ENCODE measurements around the gene RYR1. TPM values are rescaled to one million over a fixed set of nuclear protein-coding genes. Genes with fewer than 3 reads are reported as not detected.
"Not testable (repeated sequence)": the region's sequence is repeated elsewhere in the genome, so short reads cannot be mapped to it uniquely, and the experiment has no call there.

RYR1 gene
- total RNA-seq, 2 experiments from 2014 or later, result 0.95 to 1.4 TPM

- POLR2A ChIA-PET, result no interaction called here
- CTCF ChIA-PET, result no interaction called here
Measured at GRCh38 chr19:38500450-38500849, 67.0 kb downstream of the RYR1 start.

DNA sequence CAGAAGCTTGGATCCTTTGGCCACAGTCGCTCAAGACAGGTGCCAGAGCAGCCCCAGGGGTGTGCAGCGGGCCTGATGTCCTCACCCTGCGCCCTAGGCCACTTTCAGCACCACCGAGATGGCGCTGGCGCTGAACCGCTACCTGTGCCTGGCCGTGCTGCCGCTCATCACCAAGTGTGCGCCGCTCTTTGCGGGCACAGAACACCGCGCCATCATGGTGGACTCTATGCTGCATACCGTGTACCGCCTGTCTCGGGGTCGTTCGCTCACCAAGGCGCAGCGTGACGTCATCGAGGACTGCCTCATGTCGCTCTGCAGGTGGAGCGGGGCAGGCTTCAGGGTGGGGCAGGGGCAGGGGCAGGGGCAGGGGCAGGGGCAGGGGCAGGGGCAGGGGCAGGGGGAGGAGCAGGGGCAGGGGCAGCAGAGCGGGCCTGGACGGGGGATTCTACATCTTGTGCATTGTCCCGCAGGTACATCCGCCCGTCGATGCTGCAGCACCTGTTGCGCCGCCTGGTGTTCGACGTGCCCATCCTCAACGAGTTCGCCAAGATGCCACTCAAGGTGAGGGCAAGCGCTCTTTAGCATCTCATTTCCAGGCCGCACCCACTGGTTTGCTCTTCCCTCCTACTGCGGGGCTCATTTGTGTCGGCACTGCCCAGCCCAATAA is 69.1 kb downstream of the RYR1 start:
- ChIA-PET POLR2A (no interaction called here), CTCF (no interaction called here)

DNA sequence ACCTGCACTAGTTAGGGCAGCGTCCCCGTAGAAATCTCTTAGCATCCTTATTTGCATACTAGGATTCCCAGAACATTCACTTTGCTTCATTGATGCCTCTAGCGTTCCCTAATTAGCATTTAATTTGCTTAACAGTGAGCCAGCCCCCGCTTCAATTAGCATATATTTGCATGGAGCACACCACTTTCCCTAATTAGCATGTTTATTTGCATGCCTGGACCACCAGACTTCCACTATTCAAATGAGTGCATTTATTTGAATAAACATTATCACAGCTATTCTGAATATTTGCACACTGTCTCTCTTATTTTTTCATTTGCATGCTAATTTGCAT is 69.6 kb downstream of the RYR1 start:
- CTCF ChIA-PET, result no interaction called here
- POLR2A ChIA-PET, result no interaction called here

DNA sequence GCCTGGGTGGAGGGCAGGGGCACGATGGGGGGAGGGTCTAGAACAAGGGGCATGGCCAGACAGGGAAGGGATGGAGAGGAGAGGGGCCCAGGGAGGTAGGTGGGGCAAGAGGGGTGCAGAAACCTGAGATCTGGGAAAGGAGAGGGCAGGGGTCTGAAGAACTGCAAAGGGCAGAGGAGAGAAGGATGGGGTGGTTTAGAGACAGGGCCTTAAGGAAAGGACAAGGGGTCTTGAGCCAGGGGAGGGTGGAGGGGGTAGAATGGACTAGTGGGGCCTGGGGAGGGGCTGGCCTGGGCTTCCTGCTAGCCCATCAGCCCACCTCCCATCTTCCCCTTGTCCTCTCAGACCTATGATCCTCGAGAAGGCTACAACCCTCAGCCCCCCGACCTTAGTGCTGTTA is 72.5 kb downstream of the RYR1 start:
- ChIA-PET CTCF (no interaction called here), POLR2A (no interaction called here)

DNA sequence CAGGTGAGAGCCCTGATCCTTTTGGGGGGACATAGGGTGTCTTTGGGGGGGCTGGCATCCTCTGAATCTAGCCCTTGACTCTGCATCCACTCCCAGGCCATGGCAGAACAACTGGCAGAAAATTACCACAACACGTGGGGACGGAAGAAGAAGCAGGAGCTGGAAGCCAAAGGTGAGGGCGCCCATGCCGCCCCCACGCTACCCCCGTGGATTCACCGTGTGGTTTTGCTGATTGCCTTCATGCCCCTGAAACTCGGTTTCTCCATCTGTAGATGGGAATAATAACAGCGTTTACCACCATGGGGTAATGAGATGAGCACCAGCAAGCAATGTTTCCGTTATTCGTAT is 72.9 kb downstream of the RYR1 start:
- ChIA-PET POLR2A (no interaction called here), CTCF (interaction anchor here (0.6 kb wide), 1 partner anchor 77 kb away, joined by 4 read pairs; no protein-coding TSS in a partner anchor)

DNA sequence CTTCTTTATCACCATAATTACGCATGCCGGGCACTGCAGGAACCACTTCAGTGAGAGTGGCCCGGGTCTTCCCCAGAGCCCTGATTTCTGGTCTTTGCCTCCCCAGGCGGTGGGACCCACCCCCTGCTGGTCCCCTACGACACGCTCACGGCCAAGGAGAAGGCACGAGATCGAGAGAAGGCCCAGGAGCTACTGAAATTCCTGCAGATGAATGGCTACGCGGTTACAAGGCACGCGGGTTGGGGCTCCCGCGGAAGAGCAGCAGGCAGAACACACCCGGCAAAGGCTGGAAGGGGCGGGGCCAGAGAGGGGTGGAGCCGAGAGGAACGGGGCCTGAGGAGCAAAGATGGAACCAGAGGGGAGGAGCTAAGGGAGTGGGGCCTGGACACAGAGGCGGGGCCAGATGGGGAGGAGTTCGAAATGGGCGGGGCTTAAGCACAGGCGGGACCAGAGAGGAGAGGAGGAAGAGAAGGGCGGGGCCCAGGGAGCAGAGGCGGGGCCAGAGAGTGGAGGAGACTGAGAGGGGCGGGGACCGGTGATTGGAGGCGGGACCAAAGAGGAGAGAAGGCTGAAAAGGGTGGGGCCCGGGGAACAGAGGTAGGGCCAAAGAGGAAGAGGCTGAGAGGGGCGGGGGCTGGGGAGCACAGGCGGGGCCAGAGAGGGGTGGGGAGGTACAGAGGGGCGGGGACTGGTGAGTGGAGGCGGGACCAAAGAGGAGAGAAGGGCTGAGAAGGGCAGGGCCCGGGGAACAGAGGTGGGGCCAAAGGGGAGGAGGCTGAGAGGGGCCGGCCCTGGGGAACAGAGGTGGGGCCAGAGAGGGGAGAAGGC is 73.4 kb downstream of the RYR1 start:
- POLR2A ChIA-PET, result no interaction called here
- CTCF ChIA-PET, result interaction anchor here (0.6 kb wide), 1 partner anchor 76 kb away, joined by 4 read pairs; no protein-coding TSS in a partner anchor

DNA sequence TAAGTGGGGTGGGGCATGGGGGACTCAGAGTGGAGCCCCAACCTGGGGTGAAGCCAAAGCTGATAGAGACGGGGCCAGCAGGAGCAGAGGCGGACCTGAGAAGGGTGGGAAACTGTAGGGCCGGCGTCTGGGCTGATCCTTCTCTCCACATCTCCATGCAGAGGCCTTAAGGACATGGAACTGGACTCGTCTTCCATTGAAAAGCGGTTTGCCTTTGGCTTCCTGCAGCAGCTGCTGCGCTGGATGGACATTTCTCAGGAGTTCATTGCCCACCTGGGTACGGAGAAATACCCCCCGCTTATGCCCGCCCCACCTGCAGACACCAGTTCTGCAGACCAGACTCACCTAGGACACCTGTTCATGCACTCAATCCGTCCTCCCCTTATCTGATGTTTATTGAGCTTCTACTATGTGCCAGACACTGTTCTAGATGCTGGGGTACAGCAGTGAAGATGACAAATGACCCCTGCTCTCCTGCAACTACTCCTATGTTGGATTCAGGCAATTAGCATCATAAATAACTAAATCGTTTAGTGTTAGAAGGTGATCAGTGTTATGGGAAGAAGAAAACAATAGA is 74.1 kb downstream of the RYR1 start:
- ChIA-PET CTCF (interaction anchor here (0.7 to 1.4 kb wide), 2 partner anchors 23 to 105 kb away, joined by 3 to 6 read pairs; partner anchors contain the start of gene FAM98C), POLR2A (no interaction called here)

DNA sequence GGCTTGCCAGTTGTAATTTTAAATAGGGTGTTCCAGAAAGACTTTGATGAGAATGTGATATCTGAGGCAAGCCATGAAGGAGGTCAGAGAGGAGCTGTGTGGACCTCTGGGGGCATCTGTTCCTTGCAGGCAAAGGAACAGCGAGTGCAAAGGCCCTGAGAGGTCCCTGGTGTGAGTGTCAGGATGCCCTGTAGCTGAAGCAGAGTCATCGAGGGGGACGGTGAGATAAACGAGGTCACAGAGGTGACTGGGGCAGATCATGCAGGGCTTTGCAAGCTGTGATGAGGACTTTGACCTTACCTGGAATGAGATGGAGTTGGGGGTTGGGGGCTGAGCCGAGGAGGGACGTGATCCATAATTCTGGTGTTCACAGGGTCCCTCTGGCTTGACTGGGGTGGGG is 75.0 kb downstream of the RYR1 start:
- ChIA-PET CTCF (interaction anchor here (1.4 kb wide), 1 partner anchor 105 kb away, joined by 6 read pairs; the partner anchor contains the start of gene FAM98C), POLR2A (no interaction called here)

GRCh38 chr19:38509027-38509426 is 75.5 kb downstream of the RYR1 start:
- CTCF ChIA-PET, result interaction anchor here (1.4 kb wide), 1 partner anchor 106 kb away, joined by 6 read pairs; the partner anchor contains the start of gene FAM98C
- POLR2A ChIA-PET, result no interaction called here

GRCh38 chr19:38511074-38511708 is 77.7 kb downstream of the RYR1 start:
- ChIA-PET POLR2A (no interaction called here), CTCF (no interaction called here)

- CTCF ChIA-PET, result no interaction called here
- POLR2A ChIA-PET, result no interaction called here
Measured at GRCh38 chr19:38512277-38512676, 78.8 kb downstream of the RYR1 start.

GRCh38 chr19:38513156-38513555 is 79.7 kb downstream of the RYR1 start:
- CTCF ChIA-PET, result interaction anchor here (0.6 to 1.4 kb wide), 3 partner anchors 11 to 110 kb away, joined by 3 to 8 read pairs (median 3); partner anchors contain the start of gene FAM98C
- POLR2A ChIA-PET, result not testable (repeated sequence)

- CTCF ChIA-PET, result interaction anchor here (0.6 to 3.0 kb wide), 8 partner anchors 10 to 280 kb away, joined by 3 to 30 read pairs (median 4); partner anchors contain the start of gene FAM98C
- POLR2A ChIA-PET, result no interaction called here
Measured at GRCh38 chr19:38513762-38514167, 80.3 kb downstream of the RYR1 start.

DNA sequence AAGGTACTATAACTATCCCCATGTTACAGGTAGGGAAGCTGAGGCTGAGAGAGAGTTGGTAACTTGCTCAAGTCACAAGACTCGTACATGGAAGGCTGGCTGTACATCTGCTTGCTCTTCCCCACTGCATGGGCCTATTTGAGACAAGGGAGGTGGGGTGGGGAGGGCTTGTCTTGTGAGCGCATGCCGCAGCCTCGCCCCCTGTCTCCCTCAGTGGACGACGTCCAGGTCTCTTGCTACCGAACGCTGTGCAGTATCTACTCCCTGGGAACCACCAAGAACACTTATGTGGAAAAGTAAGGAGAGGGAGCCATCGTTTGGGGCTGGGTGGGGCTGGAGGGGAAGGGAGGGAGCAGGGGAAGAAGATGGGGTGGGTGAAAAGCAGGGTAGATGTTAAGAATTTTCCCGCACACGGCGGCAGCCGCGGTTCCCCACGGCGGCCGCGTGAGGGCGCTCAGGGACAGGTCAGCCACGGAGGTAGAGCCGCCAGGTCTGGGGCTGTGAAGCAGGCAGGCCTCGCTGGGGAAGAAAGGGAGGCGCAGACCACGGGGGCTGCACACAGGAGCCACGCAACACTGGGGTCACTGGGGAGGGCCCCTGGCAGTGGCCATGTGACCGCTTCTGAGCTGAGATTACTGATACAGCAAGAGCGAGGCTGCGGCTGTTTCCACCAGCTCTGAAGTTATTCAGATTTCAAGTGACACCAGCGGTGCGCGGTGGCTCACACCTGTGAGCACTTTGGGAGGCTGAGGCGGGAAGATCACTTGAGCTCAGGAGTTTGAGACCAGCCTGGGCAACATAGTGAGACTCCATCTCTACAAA is 81.5 kb downstream of the RYR1 start:
- ChIA-PET POLR2A (no interaction called here), CTCF (interaction anchor here (0.7 to 3.0 kb wide), 12 partner anchors 9 to 356 kb away, joined by 3 to 30 read pairs (median 4); no protein-coding TSS in a partner anchor)

GRCh38 chr19:38515896-38516295 is 82.4 kb downstream of the RYR1 start:
- POLR2A ChIA-PET, result no interaction called here

GRCh38 chr19:38516802-38517201 is 83.3 kb downstream of the RYR1 start:
- ChIA-PET POLR2A (no interaction called here), CTCF (interaction anchor here (0.6 to 3.0 kb wide), 4 partner anchors 30 to 118 kb away, joined by 3 to 30 read pairs (median 4); partner anchors contain the start of gene FAM98C)

More at GRCh38 chr19:38515896-38516295, 82.4 kb downstream of the RYR1 start:
- CTCF ChIA-PET, result interaction anchor here (0.7 to 3.0 kb wide), 12 partner anchors 8 to 355 kb away, joined by 3 to 30 read pairs (median 4); partner anchors contain the start of gene FAM98C

- ChIA-PET CTCF (no interaction called here), POLR2A (interaction anchor here (0.6 kb wide), 1 partner anchor 249 kb away, joined by 3 read pairs; no protein-coding TSS in a partner anchor)
Measured at GRCh38 chr19:38517321-38517720, 83.8 kb downstream of the RYR1 start.

- POLR2A ChIA-PET, result interaction anchor here (0.6 kb wide), 1 partner anchor 249 kb away, joined by 3 read pairs; no protein-coding TSS in a partner anchor
- CTCF ChIA-PET, result interaction anchor here (0.6 to 0.7 kb wide), 2 partner anchors 47 to 459 kb away, joined by 3 read pairs; no protein-coding TSS in a partner anchor
Measured at GRCh38 chr19:38517980-38518379, 84.5 kb downstream of the RYR1 start.

- ChIA-PET POLR2A (no interaction called here), CTCF (interaction anchor here (0.9 to 1.7 kb wide), 3 partner anchors 115 to 118 kb away, joined by 3 to 10 read pairs (median 7); no protein-coding TSS in a partner anchor)
Measured at GRCh38 chr19:38519168-38519567, 85.7 kb downstream of the RYR1 start.

Data from activated CD8-positive, alpha-beta memory T cell treated with anti-CD3 and anti-CD28 coated beads for 36 hours (primary cell).